Activated effector memory CD4-positive, alpha-beta T cell treated with anti-CD3 and anti-CD28 coated beads, Interleukin-2, amount 50 U/mL, for 16 hours (primary cell): ENCODE data around the gene DNAJC5G.
"Not testable (repeated sequence)": the region's sequence is repeated elsewhere in the genome, so short reads cannot be mapped to it uniquely, and the experiment has no call there.

Experiments
- DNase-seq: peaks from one replicate; pipeline ENCODE4 v3.0.0-alpha.2; 2020

The DNAJC5G gene

DNA sequence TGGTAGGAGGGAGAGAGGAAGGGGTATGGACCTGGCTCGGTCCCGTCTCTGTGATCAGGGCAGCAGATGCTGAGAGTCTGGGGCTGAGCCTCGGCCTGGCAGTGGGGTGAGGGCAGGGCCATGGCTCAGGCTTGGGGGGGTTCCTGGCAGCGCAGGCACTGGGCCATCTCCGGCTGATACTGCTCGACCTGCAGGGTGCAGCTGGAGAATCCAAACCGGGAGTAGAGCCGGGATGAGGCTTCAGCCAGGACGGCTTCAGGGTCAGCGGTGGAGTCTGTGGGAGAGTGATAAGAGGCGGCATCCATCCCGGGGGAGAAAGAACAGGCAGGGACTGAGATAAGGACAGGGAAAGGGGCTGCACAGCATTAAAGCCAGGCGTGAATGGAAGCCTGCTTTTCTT is 20.0 kb upstream of the DNAJC5G start:
- no peak for DNase-seq

DNA sequence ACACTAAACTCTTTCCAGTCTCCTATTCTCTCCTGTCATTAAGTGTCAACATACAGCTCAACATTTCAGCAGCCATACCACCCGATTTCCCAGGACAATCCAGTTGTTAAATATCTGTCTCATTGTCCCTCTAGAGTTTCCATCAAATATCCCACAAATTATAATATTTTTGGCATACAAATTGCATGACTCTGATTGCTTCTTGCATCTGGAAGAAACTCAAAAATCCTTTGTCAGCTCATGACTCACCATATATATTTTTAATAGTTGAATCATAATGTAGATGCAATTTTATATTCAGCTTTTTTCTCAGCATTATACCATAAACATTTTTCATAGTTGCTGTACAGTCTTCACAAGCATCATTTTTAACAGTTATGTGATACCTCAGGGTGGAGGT is 19.6 kb upstream of the DNAJC5G start:
- no peak for DNase-seq

DNA sequence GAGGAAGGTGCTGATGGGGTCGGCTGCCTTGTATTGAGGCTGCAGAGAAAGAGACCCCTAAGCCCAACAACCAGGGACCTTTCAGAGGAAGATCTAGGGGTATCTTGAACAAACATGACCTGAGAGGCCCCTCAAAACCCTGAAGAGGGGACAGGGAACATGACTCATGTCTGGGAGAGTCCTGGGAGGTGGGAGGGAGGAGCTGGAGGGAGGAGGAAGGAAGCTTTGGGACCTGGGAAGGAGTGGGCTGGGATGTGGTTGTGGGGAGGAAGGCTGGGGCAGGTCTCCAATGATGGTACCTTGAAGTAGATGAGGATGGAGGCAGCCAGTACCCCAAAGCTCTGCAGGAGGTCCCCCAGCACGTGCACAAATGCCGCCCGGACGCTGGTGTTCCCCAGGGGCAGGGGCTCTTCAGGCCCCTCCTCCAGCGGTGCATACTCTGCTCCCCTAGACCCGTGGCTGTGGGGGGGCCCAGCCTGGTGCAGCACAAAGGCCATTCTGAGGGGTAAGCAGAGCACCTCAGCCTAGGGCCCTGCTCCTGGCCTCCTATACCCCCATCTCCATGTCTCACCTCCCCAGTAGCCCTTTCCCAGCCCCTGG is 18.3 kb upstream of the DNAJC5G start:
- no peak for DNase-seq

DNA sequence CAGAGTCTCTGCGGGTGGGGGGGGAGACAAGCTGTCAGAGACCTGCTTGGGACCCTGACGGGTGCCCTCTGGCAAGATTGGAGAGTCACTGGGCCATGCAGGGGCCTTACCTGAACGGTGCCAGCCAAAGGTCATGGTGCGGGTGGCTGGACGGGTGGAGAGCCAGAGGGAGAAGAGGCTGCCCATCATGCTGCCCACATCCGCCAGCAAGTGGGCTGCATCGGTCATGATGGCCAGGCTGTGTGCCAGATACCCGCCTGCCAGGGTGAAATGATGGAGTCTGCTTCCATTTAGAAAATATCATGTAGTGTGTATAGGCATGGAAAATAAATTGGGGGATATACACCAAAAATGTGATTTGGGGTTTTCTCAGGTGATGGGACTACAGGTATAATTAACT is 17.2 kb upstream of the DNAJC5G start:
- DNase-seq, result no peak

DNA sequence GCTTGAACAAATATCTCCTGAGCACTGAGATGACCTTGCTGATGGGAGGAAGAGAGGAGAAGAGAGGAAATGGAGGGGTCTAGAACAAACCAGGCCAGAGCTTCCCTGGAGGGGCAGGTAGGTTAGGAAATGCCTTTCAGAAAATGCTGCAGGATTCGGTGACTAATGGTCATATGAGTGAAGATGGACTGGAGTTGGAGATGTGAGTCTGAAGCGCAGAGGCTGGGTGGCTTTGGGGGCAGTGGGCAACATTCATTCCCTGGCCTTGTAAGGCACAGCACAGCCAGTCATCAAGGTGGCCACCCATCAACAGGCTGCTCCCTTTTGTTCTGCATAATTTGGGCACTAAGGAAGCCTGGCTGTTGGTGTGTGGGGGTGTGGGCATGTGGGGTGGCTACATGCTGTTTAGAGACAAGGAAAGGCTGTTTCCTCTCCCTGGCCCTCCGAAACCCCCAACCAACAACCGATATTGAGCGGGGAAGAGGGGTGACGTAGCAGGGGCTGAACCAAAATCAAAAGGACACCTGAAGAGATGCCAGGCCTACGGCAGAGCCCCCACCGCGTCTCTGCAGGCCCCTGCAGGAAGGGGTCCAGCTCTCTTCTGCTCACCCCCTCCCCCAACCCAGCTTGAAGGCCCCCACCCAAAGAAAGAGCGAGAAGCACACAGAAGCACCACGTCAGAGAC is 13.8 kb upstream of the DNAJC5G start:
- no peak for DNase-seq

DNA sequence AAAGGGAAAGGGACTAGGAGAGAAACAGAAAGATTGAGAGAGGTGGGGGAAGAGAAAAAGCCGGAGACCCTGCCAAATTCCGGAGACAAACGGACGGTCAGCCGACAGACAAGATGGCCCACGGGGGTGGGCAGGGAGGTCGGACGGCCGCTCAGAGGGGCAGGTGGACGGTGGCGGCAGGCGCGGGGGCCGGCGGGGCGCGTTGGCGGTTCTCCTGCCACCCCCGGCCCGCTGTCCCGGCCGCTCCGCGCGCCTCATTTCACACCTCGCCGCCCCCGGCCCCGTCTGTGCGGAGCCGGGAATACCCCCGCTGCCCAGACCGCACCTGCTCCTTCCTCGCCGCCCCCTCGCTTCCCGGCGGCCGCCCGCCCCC is 13.3 kb upstream of the DNAJC5G start:
- DNase-seq, result no peak

DNA sequence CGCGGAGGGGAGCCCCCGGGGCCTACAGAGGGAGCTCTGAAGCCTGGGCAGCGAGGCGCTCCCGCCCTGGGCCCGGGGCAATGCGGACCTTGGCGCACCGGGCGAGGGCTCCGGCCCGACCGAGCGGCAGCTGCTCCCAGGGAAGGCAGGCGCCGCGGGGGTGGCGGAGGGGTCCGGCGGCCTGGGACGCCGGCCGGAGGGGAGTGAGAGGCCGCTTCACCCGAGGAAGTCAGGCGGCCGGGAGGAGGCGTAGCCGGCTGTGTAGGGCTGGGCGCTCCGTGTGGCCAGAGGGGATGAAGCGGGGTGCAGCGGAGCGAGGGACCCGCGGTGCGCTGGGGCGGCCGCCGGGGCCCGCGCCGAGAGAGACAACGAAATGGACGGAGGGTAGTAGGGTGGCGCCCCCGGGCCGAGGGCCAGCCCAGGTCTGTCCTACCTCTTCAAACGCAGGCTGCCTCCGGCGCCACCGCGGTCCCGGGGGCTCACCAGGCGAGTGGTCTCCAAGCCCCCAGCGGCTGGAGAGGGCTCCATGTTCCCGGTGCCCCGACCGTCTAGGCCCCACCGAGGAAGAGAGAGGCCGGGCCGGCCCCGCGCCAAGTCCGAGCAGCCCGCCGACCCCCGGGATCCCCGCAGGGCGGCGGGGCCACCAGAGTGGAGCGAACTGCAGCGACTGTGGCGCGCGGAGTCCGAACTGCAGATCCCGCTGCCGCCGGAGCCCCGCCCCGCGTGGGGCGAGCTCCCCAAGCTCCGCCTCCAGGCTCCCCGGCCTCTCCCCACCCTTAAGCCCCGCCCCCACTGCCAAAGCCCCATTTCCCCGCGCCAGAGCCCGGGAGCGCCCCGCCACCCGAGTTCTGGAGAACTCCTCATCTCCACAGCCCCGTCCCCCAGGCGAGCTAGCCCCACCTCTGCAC is 12.6 kb upstream of the DNAJC5G start, which contains the start of gene SLC30A3:
Gene SLC30A3 (minus strand): TSS at position 669 of the 908 bp plus-strand sequence. CDS start 141 bp downstream, at position 528.
- DNase-seq, result peak; percentile 86

DNA sequence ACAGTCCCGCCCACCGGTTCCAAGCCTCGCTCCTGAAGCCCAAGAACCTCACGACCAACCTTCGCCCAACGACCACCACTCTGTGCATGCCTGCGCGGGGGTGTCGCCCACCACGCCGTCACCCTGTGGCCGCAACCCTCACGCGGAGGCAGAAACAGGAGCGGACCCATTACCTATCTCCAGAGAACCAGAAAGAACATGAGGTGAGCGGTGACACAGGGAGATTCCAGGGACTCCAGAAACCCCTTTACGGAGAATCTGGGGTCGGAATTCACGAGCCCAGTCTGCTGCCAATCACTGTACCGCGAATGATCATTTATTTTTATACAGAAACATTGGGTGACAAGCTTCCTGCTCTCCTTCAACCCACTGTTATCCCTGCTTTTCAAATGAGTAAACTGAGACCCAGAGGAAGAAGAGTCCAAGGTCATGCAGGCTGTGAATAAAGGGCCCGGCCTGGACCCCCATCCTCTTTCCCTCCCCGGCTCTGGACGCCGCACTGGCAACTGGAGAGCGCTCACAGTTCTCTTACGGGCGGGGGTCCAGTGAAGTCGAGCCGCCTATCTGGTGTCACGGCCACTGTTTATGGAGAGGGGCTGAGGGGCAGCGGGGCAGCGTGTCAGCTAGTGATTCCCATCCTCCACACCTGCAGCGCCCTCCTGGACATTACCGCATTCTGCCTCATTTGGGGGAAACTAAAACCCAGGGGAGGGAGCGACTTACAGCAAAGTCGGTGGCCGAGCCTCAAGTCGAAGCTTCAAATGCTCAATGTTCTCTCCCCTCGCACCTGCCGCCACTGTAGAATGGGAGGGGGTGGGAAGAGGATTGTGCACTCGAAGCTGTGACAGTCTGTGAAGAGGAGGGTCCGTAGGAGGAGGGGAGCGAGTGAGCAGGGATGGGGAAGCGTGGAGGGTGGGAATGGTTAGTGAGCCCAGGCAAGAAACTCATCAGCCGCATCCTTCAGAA is 11.7 kb upstream of the DNAJC5G start:
- DNase-seq, result no peak

DNA sequence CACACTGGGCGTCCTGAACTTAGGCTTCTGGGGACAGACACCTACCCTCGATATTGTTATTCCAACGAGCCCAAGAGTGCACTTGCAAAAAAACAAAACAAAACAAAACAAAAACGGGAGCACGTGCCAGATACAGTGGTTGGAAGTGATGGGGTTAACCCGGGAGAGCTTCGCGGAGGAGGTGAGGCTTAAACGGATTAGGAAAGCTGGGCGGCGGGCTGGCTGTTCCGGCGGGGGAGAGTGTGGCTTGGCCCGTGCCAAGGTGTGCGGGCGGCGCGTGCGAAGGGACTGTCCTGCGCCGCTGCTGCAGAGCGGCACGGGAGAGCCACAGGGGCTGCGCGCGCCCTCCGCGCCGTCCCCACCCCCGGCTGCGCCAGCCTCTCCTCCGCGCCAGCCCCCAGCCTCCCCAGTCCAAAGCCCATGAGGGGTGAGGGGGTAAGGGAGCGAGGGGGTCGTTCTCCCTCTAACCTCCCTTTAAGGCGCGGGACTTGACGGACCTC is 10.9 kb upstream of the DNAJC5G start:
- no peak for DNase-seq

DNA sequence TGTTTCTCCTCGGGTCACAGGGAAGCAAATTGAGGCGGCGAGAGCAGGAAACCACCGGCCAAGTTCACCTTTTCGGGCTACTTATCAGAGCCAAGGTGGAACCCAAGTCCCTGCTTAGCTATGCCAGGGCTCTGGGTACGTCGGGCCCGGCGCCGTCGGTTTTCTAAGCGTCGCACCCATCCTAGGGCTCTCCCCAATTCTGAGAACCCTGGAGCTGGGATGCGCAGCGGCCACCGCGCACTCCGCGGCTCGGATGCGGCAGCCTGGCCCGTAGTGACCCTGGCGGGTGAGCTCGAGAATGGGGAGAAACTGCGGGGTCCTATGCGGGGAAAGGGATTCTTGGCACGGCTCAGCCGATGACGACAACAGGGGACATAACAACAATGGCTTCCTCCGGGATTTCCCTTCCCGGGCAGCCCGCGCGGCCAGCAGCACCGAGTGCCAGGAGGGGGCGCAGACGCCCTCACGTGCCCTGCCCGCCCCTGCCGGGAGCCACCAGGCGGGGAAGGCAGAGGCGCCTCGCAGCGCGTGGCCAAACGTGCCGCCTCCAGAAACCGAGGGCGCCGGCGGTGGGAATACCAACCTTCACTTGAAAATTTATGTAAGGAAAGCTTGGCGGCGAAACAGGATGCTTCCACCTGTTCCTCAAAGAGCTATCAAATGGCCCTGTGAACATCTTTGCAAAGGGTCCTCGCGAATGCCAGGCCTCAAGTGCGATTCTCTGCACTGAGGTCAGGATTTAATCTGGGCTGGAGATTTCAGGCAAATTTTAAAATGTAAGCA is 10.3 kb upstream of the DNAJC5G start:
- peak; percentile 88 for DNase-seq

DNA sequence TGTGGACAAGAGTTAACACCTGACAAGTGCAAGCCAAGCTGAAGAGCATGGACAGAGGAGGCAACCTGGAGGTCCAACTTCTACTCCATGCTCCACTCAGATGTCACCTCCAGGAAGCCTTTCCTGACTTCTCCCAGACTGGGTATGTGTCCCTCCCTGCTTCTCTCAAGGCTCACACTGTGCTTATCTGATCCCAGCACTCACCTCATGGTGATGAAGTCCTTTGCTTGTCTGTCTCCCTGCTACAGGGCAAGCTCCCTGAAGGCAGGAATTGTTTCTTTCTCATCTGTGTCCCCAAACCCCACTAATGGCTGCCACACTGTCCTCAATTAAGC is 9.7 kb upstream of the DNAJC5G start:
- DNase-seq, result no peak

DNA sequence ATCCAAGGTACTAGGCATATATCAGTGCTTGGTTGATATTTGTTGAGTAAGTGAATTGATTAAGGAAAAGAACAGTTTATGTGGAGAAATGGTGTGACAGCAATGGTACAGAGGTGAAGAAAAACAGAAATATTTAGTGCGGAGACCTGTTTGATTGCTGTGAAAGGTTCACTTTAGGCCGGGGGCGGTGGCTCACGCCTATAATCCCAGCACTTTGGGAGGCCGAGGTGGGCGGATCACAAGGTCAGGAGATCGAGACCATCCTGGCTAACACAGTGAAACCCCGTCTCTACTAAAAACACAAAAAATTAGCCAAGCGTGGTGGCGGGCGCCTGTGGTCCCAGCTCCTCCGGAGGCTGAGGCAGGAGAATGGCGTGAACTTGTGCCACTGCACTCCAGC is 6.9 kb upstream of the DNAJC5G start:
- DNase-seq, result not testable (repeated sequence)

DNA sequence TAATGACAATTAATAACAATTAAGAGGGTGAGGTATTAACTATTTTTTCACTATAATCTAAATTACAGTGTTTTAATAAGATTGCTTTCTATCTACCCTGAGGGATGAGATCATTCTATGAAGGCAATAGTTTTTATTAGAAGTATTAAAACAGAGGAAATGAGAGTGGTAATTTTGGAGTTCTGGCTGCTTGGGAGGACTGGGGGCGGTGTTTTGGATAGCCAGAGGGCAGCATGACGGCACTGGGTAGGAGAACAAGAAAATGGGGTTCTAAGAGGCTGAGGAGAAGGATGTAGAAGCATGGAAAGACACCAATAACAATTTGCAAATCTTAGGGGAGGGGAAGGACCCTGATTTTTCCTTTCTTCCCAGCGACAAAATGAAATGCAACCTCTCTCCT is 5.1 kb upstream of the DNAJC5G start:
- DNase-seq, result no peak

DNA sequence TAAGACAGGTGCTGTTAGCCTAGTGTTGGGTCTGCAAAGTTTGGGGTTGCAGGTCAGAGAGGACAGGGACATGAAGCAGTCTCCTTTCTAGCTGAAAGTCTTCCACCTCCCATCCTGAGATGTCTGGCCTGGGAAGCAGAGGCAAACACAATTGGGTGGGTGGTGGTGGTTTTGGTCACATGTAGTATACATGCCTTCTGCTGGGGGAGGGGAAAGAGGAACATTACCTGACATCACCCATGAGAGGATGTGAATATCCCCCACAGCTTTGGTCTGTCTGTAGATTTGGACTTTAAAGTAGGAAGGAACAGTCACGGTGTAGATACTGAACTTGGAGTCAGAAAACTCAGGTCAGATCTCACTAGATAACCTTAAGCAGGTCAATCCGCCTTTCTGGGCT is 4.6 kb upstream of the DNAJC5G start:
- DNase-seq, result no peak

DNA sequence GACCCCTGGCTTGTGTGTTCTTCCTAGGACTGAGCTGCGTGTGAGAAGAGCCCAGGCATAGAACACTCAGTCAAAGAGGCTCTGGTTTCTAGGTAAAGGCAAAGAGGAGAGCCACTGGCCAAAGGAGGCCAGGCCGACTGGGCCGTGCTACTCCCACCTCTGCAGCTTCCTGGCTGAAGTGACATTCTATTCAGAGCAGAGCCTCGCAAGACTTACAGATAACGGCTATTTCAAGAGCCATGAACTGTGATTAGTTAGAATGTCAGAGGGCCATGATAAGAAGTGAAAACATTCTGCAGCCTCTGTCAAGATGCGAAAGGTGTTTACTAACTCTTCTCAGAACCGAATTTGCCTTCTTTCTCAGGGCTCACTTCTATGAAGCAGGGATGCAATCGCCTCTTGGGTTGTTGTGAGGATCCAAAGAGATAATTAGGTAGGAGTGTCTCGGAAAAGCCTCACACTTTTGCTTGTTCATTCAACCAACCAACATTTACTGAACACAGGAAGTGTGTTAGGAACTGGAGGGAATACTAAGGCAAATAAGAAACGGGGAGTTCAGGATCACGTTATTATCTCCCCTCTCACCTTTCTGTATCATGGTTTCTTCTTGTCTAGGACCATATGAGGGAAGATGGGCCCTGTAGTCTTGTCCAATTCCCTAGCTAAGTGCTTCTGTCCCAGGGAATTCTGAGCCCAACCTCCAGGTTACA is 3.4 kb upstream of the DNAJC5G start:
- no peak for DNase-seq

DNA sequence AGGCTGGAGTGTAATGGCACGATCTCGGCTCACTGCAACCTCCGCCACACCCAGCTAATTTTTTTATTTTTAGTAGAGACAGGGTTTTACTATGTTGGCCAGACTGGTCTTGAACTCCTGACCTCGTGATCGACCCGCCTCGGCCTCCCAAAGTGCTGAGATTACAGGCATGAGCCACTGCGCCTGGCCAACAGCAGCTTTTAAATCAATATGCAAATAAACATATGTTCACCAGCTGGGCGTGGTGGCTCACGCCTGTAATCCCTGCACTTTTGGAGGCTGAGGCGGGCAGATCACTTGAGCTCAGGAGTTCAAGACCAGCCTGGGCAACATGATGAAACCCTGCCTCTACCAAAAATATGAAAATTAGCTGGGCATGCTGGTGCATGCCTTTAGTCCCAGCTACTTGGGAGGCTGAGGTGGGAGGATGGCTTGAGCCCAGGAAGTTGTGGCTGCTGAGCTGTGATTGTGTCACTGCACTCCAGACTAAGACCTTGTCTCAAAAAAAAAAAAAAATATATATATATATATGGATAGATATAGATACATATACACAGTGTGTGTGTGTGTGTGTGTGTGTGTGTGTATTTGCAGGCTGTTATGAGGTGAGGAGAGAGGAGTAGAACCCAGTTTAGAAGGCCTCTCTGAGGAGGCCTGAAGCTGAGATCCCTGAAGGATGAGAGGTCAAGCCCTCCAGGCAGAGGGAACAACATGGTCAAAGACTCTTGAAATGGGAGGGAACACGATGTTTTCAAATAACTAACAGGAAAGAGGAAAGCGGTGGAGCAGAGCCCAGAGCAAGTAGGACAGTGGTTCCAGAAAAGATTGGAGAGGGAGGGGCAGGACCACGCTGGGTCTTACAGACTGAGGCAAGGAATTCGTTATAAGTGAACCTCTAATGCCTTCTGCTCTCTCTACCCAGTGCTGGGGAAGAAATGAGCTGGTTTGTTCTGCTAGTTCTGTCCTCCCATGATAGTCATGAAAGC is 2.4 kb upstream of the DNAJC5G start:
- DNase-seq, result not testable (repeated sequence)

DNA sequence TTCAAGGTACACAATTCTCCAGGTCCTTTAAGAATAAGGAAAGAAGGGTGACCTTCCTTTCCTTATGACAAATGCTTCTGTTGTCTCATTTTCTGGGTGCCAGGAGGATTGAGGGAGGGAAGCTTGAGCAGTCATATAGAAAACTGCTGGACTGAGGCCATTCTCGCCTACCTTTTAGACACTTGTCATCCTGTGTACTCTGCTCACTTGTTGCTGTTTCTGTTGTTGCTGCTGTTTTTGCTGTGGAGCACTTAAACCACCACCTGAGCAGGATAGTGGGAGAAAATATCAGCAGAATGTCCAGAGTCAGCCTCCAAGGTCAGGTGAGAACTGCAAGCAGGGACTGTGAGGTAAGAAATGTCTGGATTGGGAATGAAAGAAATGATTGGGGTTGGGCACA is 2.8 kb downstream of the DNAJC5G start:
- DNase-seq, result no peak

DNA sequence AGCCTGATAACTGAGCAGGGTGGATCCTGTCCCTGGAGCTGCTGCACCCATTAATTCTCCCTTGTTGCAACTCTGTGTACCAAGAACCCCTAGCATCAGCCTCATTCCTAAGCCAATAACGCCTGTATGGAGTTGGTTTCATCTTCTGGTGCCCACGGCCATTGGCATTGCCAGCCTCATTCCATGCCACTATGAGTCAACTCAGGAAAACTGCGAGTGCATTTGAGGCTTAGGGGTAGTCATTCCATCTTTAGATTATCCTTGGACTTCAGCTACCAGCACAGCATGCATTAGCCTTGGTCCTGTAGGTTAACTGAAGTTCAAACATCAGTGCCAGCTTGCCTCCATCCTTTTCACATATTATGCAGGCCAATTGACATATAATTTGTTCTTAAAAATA is 5.6 kb downstream of the DNAJC5G start:
- DNase-seq, result no peak

DNA sequence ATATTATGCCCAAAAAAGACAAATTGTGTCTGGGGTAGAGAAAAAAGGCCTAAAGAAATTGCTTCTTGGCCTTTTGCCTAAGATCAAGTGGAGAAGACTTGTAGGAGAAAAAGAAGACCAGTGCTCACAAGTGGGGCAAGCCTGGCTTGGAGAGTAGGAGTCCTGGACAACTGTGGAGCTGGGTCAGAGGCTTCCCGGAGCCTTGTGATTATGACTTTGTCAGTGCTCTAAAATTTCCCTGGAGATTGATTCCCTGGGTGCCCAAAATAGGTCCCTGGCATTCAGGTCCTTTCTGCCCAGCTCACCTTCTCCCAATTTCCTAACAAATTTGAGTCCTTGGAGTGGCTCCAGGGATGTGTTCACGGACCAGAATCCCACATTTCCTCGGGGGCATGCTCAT is 6.2 kb downstream of the DNAJC5G start:
- no peak for DNase-seq
